K562 (cell line): Measurements from ENCODE around the gene SLC25A21. TPM values are rescaled to one million over a fixed set of nuclear protein-coding genes. Genes with fewer than 3 reads are reported as not detected.

Experiments used
- ATAC-seq: fragments of 200-7000 bp; cut with Tn5 transposase; 3 replicates; pipeline ENCODE4 v1.9.1; 2020; ENCODE audit warnings: moderate library complexity
- BruUV-seq: library from RNA; stranded (reverse); fragments of 400-500 nt; replicated peaks from 2 replicates; lab custom pipeline; 2021; lab: Mats Ljungman, UMichigan
- CTCF ChIA-PET: fragments of 300-600 bp; formaldehyde crosslinking; extraction: SDS; loops from one replicate; lab custom pipeline; 2021; ENCODE audit warnings: low intra/inter-chr PET ratio; lab: Yijun Ruan, JAX
- POLR2A ChIA-PET: fragments of 300-600, 350-650 bp; sonication (Branson Sonifier 250); formaldehyde crosslinking; extraction: SDS; loops from one replicate; lab custom pipeline; 2021; ENCODE audit warnings: antibody characterized with exemption, inconsistent platforms; lab: Yijun Ruan, JAX
- DNase-seq, 4 experiments: peaks; one replicate each; pipeline versions ENCODE4 v3.0.0 to v3.0.0-alpha.2; 2011 to 2018; ENCODE audit warnings: low spot score in 3 of 4, mixed read lengths in 3 of 4; ENCODE audit errors: extremely low read depth in 1 of 4
- FAIRE-seq: peaks from 2 replicates; lab custom pipeline; 2011; peaks lifted over from hg19 to GRCh38; lab: Jason Lieb, UNC
- H2AFZ ChIP-seq: 2 replicates; pipeline ENCODE4 v1.6.0; 2011; ENCODE audit warnings: low read depth, low read length, control low read depth, inconsistent platforms
- H3K27ac ChIP-seq: fragments of 200-600 bp; 3 replicates; pipeline ENCODE4 v1.8.0; 2011; ENCODE audit warnings: low read depth, mild to moderate bottlenecking, control low read depth, inconsistent platforms, low read length, moderate library complexity, mixed read lengths; ENCODE audit errors: extremely low read depth
- H3K27me3 ChIP-seq, 2 experiments: fragments of 300-600 bp in 1 of 2; 2 replicates in 1 of 2; 3 replicates in 1 of 2; pipeline versions ENCODE4 v1.6.0 to v1.8.0; 2011; ENCODE audit warnings: inconsistent platforms in 2 of 2, low read length in 2 of 2, mild to moderate bottlenecking in 1 of 2, mixed read lengths in 1 of 2, moderate library complexity in 1 of 2; ENCODE audit not compliant: control insufficient read depth in 2 of 2, insufficient read depth in 2 of 2
- H3K36me3 ChIP-seq: fragments of 300-600 bp; 3 replicates; pipeline ENCODE4 v1.8.0; 2011; ENCODE audit warnings: mild to moderate bottlenecking, low read length, inconsistent platforms; ENCODE audit not compliant: control insufficient read depth, insufficient read depth
- H3K4me1 ChIP-seq, 2 experiments: fragments of 200-600 bp in 1 of 2; replicated peaks in 1 of 2; 2 replicates in 1 of 2; 3 replicates in 1 of 2; pipeline versions ENCODE4 v1.5.1 to v1.8.0; 2011; ENCODE audit warnings: inconsistent platforms in 2 of 2, low read length in 2 of 2, mild to moderate bottlenecking in 1 of 2, mixed read lengths in 1 of 2, moderate library complexity in 1 of 2; ENCODE audit not compliant: control insufficient read depth in 2 of 2, insufficient read depth in 2 of 2
- H3K4me2 ChIP-seq: 2 replicates; pipeline ENCODE4 v1.6.1; 2011; ENCODE audit warnings: low read length, control low read depth, inconsistent platforms, mixed read lengths; ENCODE audit not compliant: insufficient read depth
- H3K4me3 ChIP-seq: fragments of 200-600 bp; sonication (generic), shearing (Covaris generic); 2 replicates; pipeline ENCODE4 v1.5.1; 2016; ENCODE audit warnings: control low read depth, inconsistent platforms
- H3K79me2 ChIP-seq: fragments of 200-600 bp; 3 replicates; pipeline ENCODE4 v1.8.0; 2011; ENCODE audit warnings: low read length, inconsistent platforms; ENCODE audit not compliant: control insufficient read depth, insufficient read depth
- H3K9ac ChIP-seq, 2 experiments: 2 replicates each; pipeline versions ENCODE4 v1.6.0 to v1.6.1; 2011; ENCODE audit warnings: low read depth in 2 of 2, low read length in 2 of 2, control low read depth in 1 of 2, inconsistent platforms in 1 of 2, mild to moderate bottlenecking in 1 of 2, mixed read lengths in 1 of 2; ENCODE audit not compliant: insufficient read depth in 1 of 2
- H3K9me1 ChIP-seq: one replicate; pipeline ENCODE4 v1.6.0; 2011; ENCODE audit warnings: inconsistent platforms, mild to moderate bottlenecking, low read length, moderate library complexity; ENCODE audit not compliant: control insufficient read depth, insufficient read depth
- H3K9me3 ChIP-seq: replicated peaks from 2 replicates; pipeline ENCODE4 v1.5.1; 2011; ENCODE audit warnings: low read depth, low read length, inconsistent platforms; ENCODE audit not compliant: control insufficient read depth, insufficient read depth
- H4K20me1 ChIP-seq: replicated peaks from 2 replicates; pipeline ENCODE4 v1.6.1; 2011; ENCODE audit warnings: low read length, inconsistent platforms, mixed read lengths; ENCODE audit not compliant: control insufficient read depth, insufficient read depth
- ARID2 ChIP-seq: fragments of 450-650 bp; IDR thresholded peaks from 2 replicates; pipeline ENCODE4 v1.6.1; 2017; ENCODE audit warnings: antibody characterized with exemption, mild to moderate bottlenecking
- DACH1 ChIP-seq: fragments of 450-650 bp; IDR thresholded peaks from 2 replicates; pipeline ENCODE4 v1.6.1; 2018; ENCODE audit not compliant: partially characterized antibody
- FOS ChIP-seq: IDR thresholded peaks from 3 replicates; pipeline ENCODE4 v1.6.1; 2011; ENCODE audit not compliant: insufficient read length; ENCODE audit errors: extremely low read depth
- FOXK1 ChIP-seq: sonication (generic); formaldehyde crosslinking; IDR thresholded peaks from 2 replicates; pipeline ENCODE4 v1.8.0; 2022; ENCODE audit warnings: missing genetic modification reagents, mild to moderate bottlenecking, borderline replicate concordance
- SETDB1 ChIP-seq: IDR thresholded peaks from one replicate; pipeline ENCODE4 v1.6.1; 2012; ENCODE audit warnings: low read length, control low read depth, inconsistent platforms
- TGIF2 ChIP-seq: sonication (generic); formaldehyde crosslinking; IDR thresholded peaks from 2 replicates; pipeline ENCODE4 v1.8.1; 2022; ENCODE audit warnings: mild to moderate bottlenecking, missing genetic modification reagents, moderate library complexity
- THRAP3 ChIP-seq: fragments of 450-650 bp; IDR thresholded peaks from 2 replicates; pipeline ENCODE4 v1.6.1; 2016; ENCODE audit warnings: mild to moderate bottlenecking, inconsistent platforms, borderline replicate concordance
- THRB ChIP-seq: fragments of 450-650 bp; formaldehyde crosslinking; conservative IDR thresholded peaks from 2 replicates; pipeline ENCODE4 v1.4.0; 2022; ENCODE audit warnings: mild to moderate bottlenecking, missing genetic modification characterization
- ZBTB33 ChIP-seq: sonication (generic); formaldehyde crosslinking; IDR thresholded peaks from 2 replicates; pipeline ENCODE4 v1.8.1; 2023; ENCODE audit warnings: mild to moderate bottlenecking, missing genetic modification reagents
- ZKSCAN3 ChIP-seq: fragments of 250-450 bp; sonication (Bioruptor Pico); IDR thresholded peaks from 2 replicates; pipeline ENCODE4 v1.4.0; 2020
- ZNF280A ChIP-seq: fragments of 450-650 bp; IDR thresholded peaks from 2 replicates; pipeline ENCODE4 v1.6.1; 2018; ENCODE audit warnings: mild to moderate bottlenecking, low read depth; ENCODE audit not compliant: partially characterized antibody
- ZNF583 ChIP-seq: fragments of 250-450 bp; sonication (Bioruptor Pico); IDR thresholded peaks from 2 replicates; pipeline ENCODE4 v1.4.0; 2020
- ZNF75A ChIP-seq: fragments of 450-650 bp; formaldehyde crosslinking; IDR thresholded peaks from 2 replicates; pipeline ENCODE4 v1.4.0; 2020; ENCODE audit warnings: mild to moderate bottlenecking
- WGBS: fragments of 100-300 bp; shearing (Covaris generic); methylation state at CpG from one replicate; pipeline ENCODE4 v1.1.6; 2016; ENCODE audit warnings: low coverage, mixed read lengths; ENCODE audit not compliant: insufficient coverage; ENCODE audit errors: missing lambda C conversion rate; 5-methylcytosine and 5-hydroxymethylcytosine counted together
- in situ Hi-C: fragments of 300-500 bp; cut with MboI; formaldehyde crosslinking; loops from 4 replicates; pipeline ENCODE4 v1.15.0; 2018; ENCODE audit warnings: inconsistent platforms, mixed read lengths
- intact Hi-C: fragments of 100-400 bp; cut with micrococcal nuclease; formaldehyde crosslinking; loops from 2 replicates; pipeline ENCODE4 v1.14.2; 2022
- polyA plus RNA-seq, 8 experiments: library from polyadenylated mRNA; depleted of rRNA in 4 of 8; stranded (reverse) in 5 of 8; unstranded in 3 of 8; fragments of >200 nt; fragmentation: Nextera tagmentation in 2 of 8; fragmentation: Illumina TruSeq in 1 of 8; extraction: Ambion mirVana in 2 of 8; extraction: Trizol in 1 of 8; gene quantifications; 2 replicates each; pipeline versions ENCODE4 v1.2.1 to v1.2.3, GENCODE V29; 2011 to 2014; ENCODE audit warnings: inconsistent platforms in 1 of 8, missing spikeins in 1 of 8
- total RNA-seq, 7 experiments: library from RNA; depleted of rRNA in 6 of 7; stranded (reverse); fragments of >200 nt in 6 of 7; fragmentation: Illumina TruSeq in 2 of 7; extraction: Trizol in 2 of 7; gene quantifications; 2 replicates each; pipeline versions ENCODE4 v1.2.1 to v1.2.3, GENCODE V29; 2011 to 2021; ENCODE audit warnings: low replicate concordance in 1 of 7

The SLC25A21 gene
- total and polyA plus RNA-seq, 9 of the 15 experiments (the other 6 are each of a cell fraction or from before 2014, with no cell fraction given) = 15.2 to 46.7 (median 28.7) TPM

- TF ChIP-seq THRB (CRISPR knock-in tag) = no peak
- TF ChIP-seq ZNF280A = no peak
- no peak for TF ChIP-seq ARID2
- no peak for TF ChIP-seq DACH1
Measured at GRCh38 chr14:36935976-36936678, 236.3 kb downstream of the SLC25A21 start (continued).

- Histone ChIP-seq H3K79me2 (no peaks in the 10 kb centered on the region), H3K9me1 (no peaks in the 10 kb centered on the region), H3K36me3 (no peaks in the 10 kb centered on the region), H3K27ac (no peak overlapping the region), H3K9me3 (no peaks in the 10 kb centered on the region), H3K9ac (no peak overlapping the region), H4K20me1 (no peaks in the 10 kb centered on the region), H3K4me3 (no peak overlapping the region), H3K4me2 (no peak overlapping the region), H3K27me3 (no peaks in the 10 kb centered on the region), H3K4me1 (no peaks in the 10 kb centered on the region), H2AFZ (no peak overlapping the region)
- no peak for FAIRE-seq
- TF ChIP-seq THRAP3 (no peak), SETDB1 (no peak), ZNF75A (no peak), FOS (no peak), TGIF2 (no peak), FOXK1 (no peak), ZNF583 (CRISPR knock-in tag) (no peak), ZKSCAN3 (CRISPR knock-in tag) (no peak), ZBTB33 (no peak)
- ChIA-PET CTCF (no interaction called here), POLR2A (no interaction called here)
- no peak for DNase-seq
- intact Hi-C loops = no loop called here
- BruUV-seq = no TSS peak
- ATAC-seq = no peak
- in situ Hi-C loops = no loop called here
- 38% methylated on average over 1 of the region's 1 CpG for WGBS
Measured at GRCh38 chr14:36934304-36934703, 238.1 kb downstream of the SLC25A21 start.
